AG04450 (cell line): ENCODE results near the gene HINT1. TPM values are rescaled to one million over a fixed set of nuclear protein-coding genes. Genes with fewer than 3 reads are reported as not detected.

Experiments
- CTCF ChIA-PET: fragments of 300-600, 350-600 bp; formaldehyde crosslinking; extraction: SDS; loops from one replicate; lab custom pipeline; 2022; ENCODE audit warnings: antibody characterized with exemption, inconsistent platforms; lab: Charles Lee
- POLR2A ChIA-PET: fragments of 350-600 bp; formaldehyde crosslinking; extraction: SDS; loops from one replicate; lab custom pipeline; 2021; ENCODE audit warnings: antibody characterized with exemption, inconsistent platforms; lab: Yijun Ruan, JAX
- DNase-seq: peaks from one replicate; pipeline ENCODE4 v3.0.0-alpha.2; 2011; ENCODE audit warnings: low read depth, low spot score
- H3K27ac ChIP-seq: one replicate; pipeline ENCODE4 v1.5.1; 2012; ENCODE audit warnings: low read depth, low read length, control low read depth
- H3K27me3 ChIP-seq: one replicate; pipeline ENCODE4 v1.6.0; 2012; ENCODE audit warnings: low read length; ENCODE audit not compliant: control insufficient read depth, insufficient read depth
- H3K4me3 ChIP-seq: 2 replicates; pipeline ENCODE4 v1.5.1; 2011; ENCODE audit warnings: mild to moderate bottlenecking, low read depth, low read length, control low read depth
- H3K9me3 ChIP-seq: 2 replicates; pipeline ENCODE4 v1.5.1; 2012; ENCODE audit warnings: low read length; ENCODE audit not compliant: control insufficient read depth, insufficient read depth
- polyA plus RNA-seq: library from polyadenylated mRNA; depleted of rRNA; stranded (reverse); fragments of >200 nt; gene quantifications from 2 replicates; pipeline ENCODE4 v1.2.3, GENCODE V29; 2011; rRNA removed
- TF ChIP-seq, protein P1 (sequence below): IDR thresholded peaks from 2 replicates; pipeline ENCODE4 v1.5.1; 2011; ENCODE audit warnings: low read depth, low read length, control low read depth, inconsistent platforms

Gene HINT1
- polyA plus RNA-seq, 1 experiment: 624 TPM

GRCh38 chr5:131114754-131115153, 50.3 kb downstream of the HINT1 start:
- DNase-seq: no peak
- no peaks in the 10 kb centered on the region for H3K9me3 ChIP-seq
- ChIA-PET CTCF (interaction anchor here (0.8 kb wide), 1 partner anchor 243 kb away, joined by 3 read pairs; no protein-coding TSS in a partner anchor), POLR2A (no interaction called here)
- no peak overlapping the region for H3K27ac ChIP-seq
- H3K4me3 ChIP-seq: no peak overlapping the region
- no peaks in the 10 kb centered on the region for H3K27me3 ChIP-seq
- TF ChIP-seq, protein P1, sequence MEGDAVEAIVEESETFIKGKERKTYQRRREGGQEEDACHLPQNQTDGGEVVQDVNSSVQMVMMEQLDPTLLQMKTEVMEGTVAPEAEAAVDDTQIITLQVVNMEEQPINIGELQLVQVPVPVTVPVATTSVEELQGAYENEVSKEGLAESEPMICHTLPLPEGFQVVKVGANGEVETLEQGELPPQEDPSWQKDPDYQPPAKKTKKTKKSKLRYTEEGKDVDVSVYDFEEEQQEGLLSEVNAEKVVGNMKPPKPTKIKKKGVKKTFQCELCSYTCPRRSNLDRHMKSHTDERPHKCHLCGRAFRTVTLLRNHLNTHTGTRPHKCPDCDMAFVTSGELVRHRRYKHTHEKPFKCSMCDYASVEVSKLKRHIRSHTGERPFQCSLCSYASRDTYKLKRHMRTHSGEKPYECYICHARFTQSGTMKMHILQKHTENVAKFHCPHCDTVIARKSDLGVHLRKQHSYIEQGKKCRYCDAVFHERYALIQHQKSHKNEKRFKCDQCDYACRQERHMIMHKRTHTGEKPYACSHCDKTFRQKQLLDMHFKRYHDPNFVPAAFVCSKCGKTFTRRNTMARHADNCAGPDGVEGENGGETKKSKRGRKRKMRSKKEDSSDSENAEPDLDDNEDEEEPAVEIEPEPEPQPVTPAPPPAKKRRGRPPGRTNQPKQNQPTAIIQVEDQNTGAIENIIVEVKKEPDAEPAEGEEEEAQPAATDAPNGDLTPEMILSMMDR: no peak

DNA sequence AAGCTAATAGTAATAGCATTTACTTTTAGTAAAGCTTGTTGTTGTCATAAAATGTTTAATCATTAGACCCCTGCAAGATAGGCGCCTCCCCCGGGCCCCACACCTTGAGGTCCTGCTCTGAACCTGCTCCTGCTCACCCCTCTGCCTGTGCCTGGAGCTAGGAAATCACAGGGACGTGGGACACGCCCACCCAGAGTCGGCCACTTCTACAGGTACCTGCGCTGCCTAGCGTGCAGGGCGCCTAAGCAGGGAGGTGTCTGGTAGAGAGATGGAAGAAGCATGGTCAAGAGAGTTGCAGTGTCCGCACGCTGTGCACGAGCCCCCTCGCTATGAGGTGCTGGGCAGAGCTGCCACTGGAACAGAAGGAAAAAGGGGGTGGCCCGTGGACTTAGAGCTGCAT, 52.6 kb downstream of the HINT1 start:
- no peak overlapping the region for H3K27ac ChIP-seq
- H3K27me3 ChIP-seq: no peaks in the 10 kb centered on the region
- TF ChIP-seq, protein P1: no peak
- POLR2A ChIA-PET: no interaction called here
- CTCF ChIA-PET: no interaction called here
- H3K4me3 ChIP-seq: no peak overlapping the region
- H3K9me3 ChIP-seq: no peaks in the 10 kb centered on the region
- no peak for DNase-seq

DNA sequence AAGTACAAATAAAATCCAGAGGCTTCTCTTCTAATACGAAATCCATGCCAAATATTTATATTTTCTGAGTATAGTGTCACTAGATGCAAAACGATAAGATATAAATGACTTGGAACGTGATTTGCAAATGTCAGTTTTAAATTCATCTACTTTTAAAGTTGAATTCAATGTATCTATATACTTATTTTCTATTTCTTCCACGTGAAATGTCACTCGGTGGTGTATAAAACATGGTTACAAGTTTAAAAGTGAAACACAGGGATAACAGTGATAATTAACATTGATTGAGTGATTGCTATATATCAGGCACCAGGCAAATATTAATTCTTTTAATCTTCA, 54.8 kb downstream of the HINT1 start:
- ChIA-PET POLR2A (no interaction called here), CTCF (interaction anchor here (1.7 to 3.6 kb wide), 2 partner anchors 239 to 1210 kb away, joined by 4 to 29 read pairs; no protein-coding TSS in a partner anchor)
- H3K27me3 ChIP-seq: no peaks in the 10 kb centered on the region
- no peak overlapping the region for H3K4me3 ChIP-seq
- H3K27ac ChIP-seq: no peak overlapping the region
- no peak for DNase-seq
- TF ChIP-seq, protein P1: no peak
- H3K9me3 ChIP-seq: no peaks in the 10 kb centered on the region

GRCh38 chr5:131109540-131110255, 55.4 kb downstream of the HINT1 start:
- H3K27ac ChIP-seq: no peak overlapping the region
- CTCF ChIA-PET: interaction anchor here (0.6 to 3.6 kb wide), 6 partner anchors 80 to 1210 kb away, joined by 3 to 29 read pairs (median 3); no protein-coding TSS in a partner anchor

More at GRCh38 chr5:131109540-131110255, 55.4 kb downstream of the HINT1 start:
- Histone ChIP-seq H3K9me3 (no peaks in the 10 kb centered on the region), H3K27me3 (no peaks in the 10 kb centered on the region), H3K4me3 (no peak overlapping the region)
- TF ChIP-seq, protein P1: peak; percentile 68
- POLR2A ChIA-PET: no interaction called here
- no peak for DNase-seq

Other genes starting within 250 kb of the HINT1 start
- gene LYRM7, start 5.7 kb upstream of the HINT1 start, polyA plus RNA-seq: 3.4 and 4.3 TPM in 2 replicates
- 20.6 and 27.4 TPM in 2 replicates for gene CDC42SE2, start 98.8 kb upstream of the HINT1 start, polyA plus RNA-seq